ENCODE data around the gene NHP2.
"Not testable (repeated sequence)": the region's sequence is repeated elsewhere in the genome, so short reads cannot be mapped to it uniquely, and the experiment has no call there.

GRCh38 chr5:178127300-178128009, 26.2 kb downstream of the NHP2 start:
- not testable (repeated sequence) for TF ChIP-seq CTCF, POLR2A (IDR thresholded peaks at IDR 0.05)

All from thyroid gland (tissue), 4 donors.